ENCODE results near the gene TAF1L.

TAF1L gene

GRCh38 chr9:32589083-32589723 lies 46.3 kb downstream of the TAF1L start:
- DNase-seq (ENCODE audit: low read depth) = no peak

GRCh38 chr9:32587901-32588300 lies 47.6 kb downstream of the TAF1L start:
- DNase-seq (ENCODE audit: low read depth) = no peak

GRCh38 chr9:32584784-32585183 lies 50.7 kb downstream of the TAF1L start:
- no peak for DNase-seq (ENCODE audit: low read depth)

DNA sequence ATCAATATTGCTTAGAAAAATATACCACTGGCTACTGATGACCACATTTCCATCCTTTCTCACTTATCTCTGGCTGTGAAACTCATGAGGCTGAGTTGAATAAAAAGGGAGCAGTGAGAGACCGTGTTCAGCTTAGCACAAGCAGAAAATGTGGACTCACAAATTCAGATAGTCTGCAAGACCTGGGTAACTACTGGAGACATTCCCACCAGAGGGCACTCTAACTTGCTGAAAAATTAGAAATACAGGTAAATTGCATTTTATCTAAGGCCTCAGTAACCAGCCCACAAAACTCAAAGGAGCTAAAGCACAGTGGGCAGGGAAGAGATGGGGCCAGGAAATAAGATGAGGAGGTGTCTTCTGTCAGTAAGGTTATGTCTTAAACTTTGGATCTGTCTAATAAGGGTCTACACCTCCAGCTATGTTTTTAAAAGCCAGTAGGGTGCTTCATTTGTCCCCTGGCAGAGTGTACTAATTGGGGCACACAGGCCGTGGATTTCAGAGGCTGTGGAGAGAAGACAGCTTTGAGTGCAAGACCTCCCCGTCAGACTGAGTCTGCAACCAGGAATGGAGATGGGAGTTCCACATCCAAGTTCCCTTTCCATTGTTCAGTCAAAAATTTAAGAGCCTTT lies 53.8 kb downstream of the TAF1L start:
- no peak for DNase-seq (ENCODE audit: low read depth)

- no peak for DNase-seq (ENCODE audit: low read depth)
Measured at GRCh38 chr9:32580631-32581300, 54.7 kb downstream of the TAF1L start.

DNA sequence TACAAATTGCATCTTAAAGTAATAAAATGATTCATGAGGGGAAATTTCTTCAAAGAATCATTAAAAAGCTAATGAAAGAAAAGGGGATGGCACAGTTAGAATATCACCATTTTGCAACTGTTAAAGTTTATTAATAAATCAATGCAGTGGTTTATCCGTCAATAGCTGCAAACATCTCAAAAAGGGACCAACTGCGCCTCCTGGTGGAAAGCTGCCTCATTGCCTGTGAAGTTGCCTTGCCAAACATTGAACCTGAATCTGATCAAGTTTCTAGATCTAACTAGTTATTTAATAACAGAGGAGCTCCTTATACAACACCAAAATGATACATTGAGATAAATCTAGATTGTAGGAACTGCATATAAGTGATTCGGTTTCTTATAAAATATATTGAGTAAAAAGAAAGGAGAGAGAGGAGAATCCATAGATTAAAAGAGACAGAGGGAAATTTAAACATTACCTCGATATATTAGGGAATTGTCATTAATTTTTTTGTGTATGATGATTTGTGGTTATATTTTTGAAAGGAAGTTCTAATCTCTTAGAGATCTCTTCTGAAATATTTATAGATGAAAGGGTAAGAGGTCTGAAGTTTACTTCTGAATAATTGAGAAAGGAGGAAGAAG lies 55.6 kb downstream of the TAF1L start:
- DNase-seq (ENCODE audit: low read depth) = peak; percentile 63
